H1 (cell line): ENCODE measurements around the gene RNASET2. TPM values are rescaled to one million over a fixed set of nuclear protein-coding genes. Genes with fewer than 3 reads are reported as not detected.
A peak's percentile ranks its signal among the peaks of the same experiment; 100 is the strongest.

Experiments used
- CTCF ChIA-PET: fragments of 300-600 bp; sonication (Branson Sonifier 250); formaldehyde crosslinking; loops from one replicate; lab custom pipeline; 2021; ENCODE audit not compliant: partially characterized antibody; lab: Charles Lee
- POLR2A ChIA-PET: fragments of 300-600 bp; sonication (Branson Sonifier 250); formaldehyde crosslinking; loops from one replicate; lab custom pipeline; 2021; ENCODE audit warnings: inconsistent platforms; ENCODE audit not compliant: partially characterized antibody; lab: Charles Lee
- DNase-seq, 2 experiments: peaks; one replicate each; pipeline versions ENCODE4 v3.0.0 to v3.0.0-alpha.2; 2010 to 2022; ENCODE audit warnings: low spot score in 2 of 2, low read depth in 1 of 2, mixed read lengths in 1 of 2
- FAIRE-seq: peaks from 2 replicates; lab custom pipeline; 2011; peaks lifted over from hg19 to GRCh38; lab: Jason Lieb, UNC
- H2AFZ ChIP-seq: 2 replicates; pipeline ENCODE4 v1.8.1; 2012; ENCODE audit warnings: low read length, inconsistent platforms
- H2AK5ac ChIP-seq: 2 replicates; pipeline ENCODE4 v1.6.1; 2013; ENCODE audit warnings: low read depth, low read length
- H2BK120ac ChIP-seq: replicated peaks from 2 replicates; pipeline ENCODE3; 2013; ENCODE audit warnings: low read depth, low read length, inconsistent platforms
- H2BK12ac ChIP-seq: 2 replicates; pipeline ENCODE4 v1.6.1; 2013; ENCODE audit warnings: low read depth, low read length
- H2BK15ac ChIP-seq: 2 replicates; pipeline ENCODE4 v1.6.1; 2013; ENCODE audit warnings: low read length
- H2BK20ac ChIP-seq: 2 replicates; pipeline ENCODE4 v1.6.1; 2013; ENCODE audit warnings: low read length
- H2BK5ac ChIP-seq: 2 replicates; pipeline ENCODE4 v1.6.1; 2013; ENCODE audit warnings: low read depth, low read length
- H3K14ac ChIP-seq: 2 replicates; pipeline ENCODE4 v1.6.1; 2013; ENCODE audit warnings: inconsistent platforms; ENCODE audit not compliant: insufficient read length
- H3K18ac ChIP-seq: 2 replicates; pipeline ENCODE4 v1.6.1; 2013; ENCODE audit warnings: low read length; ENCODE audit errors: extremely low read depth
- H3K23ac ChIP-seq: 2 replicates; pipeline ENCODE4 v1.6.1; 2013; ENCODE audit warnings: inconsistent platforms; ENCODE audit not compliant: insufficient read length
- H3K23me2 ChIP-seq: 2 replicates; pipeline ENCODE4 v1.6.1; 2013; ENCODE audit warnings: low read depth, low read length
- H3K27ac ChIP-seq: 2 replicates; pipeline ENCODE4 v1.6.1; 2011; ENCODE audit warnings: low read depth, low read length, inconsistent platforms
- H3K27me3 ChIP-seq, 4 experiments: replicated peaks in 1 of 4; 1 replicate in 1 of 4; 2 replicates in 3 of 4; pipeline versions ENCODE4 v1.6.1 to v1.8.1; 2011 to 2013; ENCODE audit warnings: low read length in 3 of 4, mild to moderate bottlenecking in 3 of 4, inconsistent platforms in 2 of 4, mixed read lengths in 2 of 4, moderate library complexity in 1 of 4; ENCODE audit not compliant: control insufficient read depth in 3 of 4, insufficient read depth in 3 of 4; ENCODE audit errors: extremely low read depth in 1 of 4
- H3K36me3 ChIP-seq, 4 experiments: 2 replicates each; pipeline versions ENCODE4 v1.6.1 to v1.8.1; 2011 to 2013; ENCODE audit warnings: mild to moderate bottlenecking in 4 of 4, low read length in 3 of 4, moderate library complexity in 2 of 4, control low read depth in 1 of 4, inconsistent platforms in 1 of 4; ENCODE audit not compliant: insufficient read depth in 4 of 4, control insufficient read depth in 2 of 4
- H3K4ac ChIP-seq: replicated peaks from 2 replicates; pipeline ENCODE3; 2013; ENCODE audit warnings: low read length, low read depth, mixed read lengths, inconsistent platforms; ENCODE audit not compliant: insufficient read length
- H3K4me1 ChIP-seq, 4 experiments: replicated peaks in 1 of 4; 1 replicate in 1 of 4; 2 replicates in 3 of 4; pipeline versions ENCODE4 v1.6.1 to v1.8.1; 2011 to 2013; ENCODE audit warnings: low read length in 3 of 4, inconsistent platforms in 2 of 4, mixed read lengths in 1 of 4; ENCODE audit not compliant: insufficient read depth in 4 of 4, control insufficient read depth in 3 of 4
- H3K4me2 ChIP-seq, 2 experiments: 2 replicates each; pipeline versions ENCODE4 v1.6.1 to v1.8.1; 2011 to 2013; ENCODE audit warnings: low read depth in 2 of 2, low read length in 2 of 2, control low read depth in 1 of 2, inconsistent platforms in 1 of 2, mild to moderate bottlenecking in 1 of 2; ENCODE audit not compliant: insufficient read depth in 1 of 2
- H3K4me3 ChIP-seq, 4 experiments: fragments of 200-600, 300-600 bp in 1 of 4; sonication (generic), shearing (Covaris generic), sonication (Bioruptor Twin) in 1 of 4; 2 replicates each; pipeline versions ENCODE4 v1.5.1 to v1.8.1; 2011 to 2016; ENCODE audit warnings: low read length in 4 of 4, low read depth in 3 of 4, control low read depth in 2 of 4, inconsistent platforms in 2 of 4, mild to moderate bottlenecking in 2 of 4, mixed read lengths in 1 of 4, moderate library complexity in 1 of 4; ENCODE audit not compliant: insufficient read depth in 2 of 4; ENCODE audit errors: extremely low read depth in 1 of 4
- H3K56ac ChIP-seq: replicated peaks from 2 replicates; pipeline ENCODE3; 2013; ENCODE audit warnings: low read depth, mild to moderate bottlenecking, mixed read lengths, low read length, inconsistent platforms; ENCODE audit not compliant: insufficient read length
- H3K79me1 ChIP-seq: 2 replicates; pipeline ENCODE4 v1.6.1; 2013; ENCODE audit warnings: low read depth, low read length, control low read depth
- H3K79me2 ChIP-seq, 2 experiments: 2 replicates each; pipeline versions ENCODE4 v1.6.1 to v1.8.1; 2012 to 2013; ENCODE audit warnings: low read length in 2 of 2, mild to moderate bottlenecking in 2 of 2, inconsistent platforms in 1 of 2; ENCODE audit not compliant: insufficient read depth in 2 of 2, control insufficient read depth in 1 of 2
- H3K9ac ChIP-seq, 4 experiments: replicated peaks in 1 of 4; 1 replicate in 1 of 4; 2 replicates in 3 of 4; pipeline versions ENCODE4 v1.6.1 to v1.8.1; 2011 to 2013; ENCODE audit warnings: low read depth in 3 of 4, low read length in 3 of 4, control low read depth in 2 of 4, mild to moderate bottlenecking in 2 of 4, moderate library complexity in 2 of 4, inconsistent platforms in 1 of 4; ENCODE audit errors: extremely low read depth in 1 of 4
- H3K9me3 ChIP-seq, 2 experiments: 2 replicates each; pipeline versions ENCODE4 v1.6.1 to v1.8.1; 2012 to 2013; ENCODE audit warnings: mild to moderate bottlenecking in 2 of 2, moderate library complexity in 2 of 2, control low read depth in 1 of 2, inconsistent platforms in 1 of 2, low read depth in 1 of 2, low read length in 1 of 2, mixed read lengths in 1 of 2; ENCODE audit not compliant: insufficient read depth in 2 of 2
- H4K20me1 ChIP-seq, 2 experiments: replicated peaks in 1 of 2; 2 replicates each; pipeline versions ENCODE3 to v1.8.1; 2011 to 2013; ENCODE audit warnings: inconsistent platforms in 2 of 2, low read length in 2 of 2, mild to moderate bottlenecking in 1 of 2; ENCODE audit not compliant: insufficient read depth in 2 of 2, control insufficient read depth in 1 of 2
- H4K5ac ChIP-seq: 2 replicates; pipeline ENCODE4 v1.6.1; 2013; ENCODE audit warnings: low read length, low read depth, mixed read lengths, inconsistent platforms; ENCODE audit not compliant: insufficient read length
- H4K8ac ChIP-seq: 2 replicates; pipeline ENCODE4 v1.8.0; 2013; ENCODE audit warnings: mild to moderate bottlenecking, moderate library complexity, low read length, inconsistent platforms; ENCODE audit not compliant: insufficient read depth; ENCODE audit errors: extremely low read depth
- H4K91ac ChIP-seq: replicated peaks from 2 replicates; pipeline ENCODE3; 2013; ENCODE audit warnings: low read length, mixed read lengths, inconsistent platforms; ENCODE audit not compliant: insufficient read length
- BCL11A ChIP-seq, 2 experiments: IDR thresholded peaks; one replicate each; pipeline ENCODE4 v1.6.1; 2011; ENCODE audit warnings: low read depth in 2 of 2, low read length in 2 of 2, mild to moderate bottlenecking in 2 of 2
- CBX5 ChIP-seq: fragments of 300-800, 300-1000 bp; sonication (generic); IDR thresholded peaks from 2 replicates; pipeline ENCODE4 v1.7.1; 2016; ENCODE audit warnings: antibody characterized with exemption, low read length, low read depth
- CBX8 ChIP-seq: fragments of 300-800, 300-1000 bp; sonication (generic); IDR thresholded peaks from 2 replicates; pipeline ENCODE4 v1.7.1; 2016; ENCODE audit warnings: low read depth, low read length, borderline replicate concordance
- CTBP2 ChIP-seq: IDR thresholded peaks from 2 replicates; pipeline ENCODE4 v1.7.0; 2011; ENCODE audit warnings: borderline replicate concordance, mild to moderate bottlenecking, moderate library complexity, mixed read lengths, low read length; ENCODE audit not compliant: insufficient read depth, insufficient read length
- FOSL1 ChIP-seq: IDR thresholded peaks from 2 replicates; pipeline ENCODE4 v1.6.1; 2011; ENCODE audit warnings: mild to moderate bottlenecking, low read depth, low read length, moderate library complexity; ENCODE audit not compliant: insufficient read depth
- KDM4A ChIP-seq: IDR thresholded peaks from one replicate; pipeline ENCODE4 v1.7.1; 2012; ENCODE audit warnings: low read depth, mild to moderate bottlenecking, moderate library complexity, low read length, inconsistent platforms; ENCODE audit not compliant: severe bottlenecking
- POLR2AphosphoS5 ChIP-seq: IDR thresholded peaks from 2 replicates; pipeline ENCODE4 v1.6.1; 2011; ENCODE audit warnings: low read depth, low read length
- RBBP5 ChIP-seq: IDR thresholded peaks from 2 replicates; pipeline ENCODE4 v1.7.1; 2012; ENCODE audit warnings: low read depth, mild to moderate bottlenecking, inconsistent platforms, low read length, moderate library complexity, borderline replicate concordance
- SP4 ChIP-seq: IDR thresholded peaks from 2 replicates; pipeline ENCODE4 v1.6.1; 2012; ENCODE audit warnings: low read length, inconsistent platforms
- TAF7 ChIP-seq: optimal IDR thresholded peaks from 2 replicates; pipeline ENCODE3; 2011; ENCODE audit warnings: low read depth, mild to moderate bottlenecking, inconsistent platforms, low read length, moderate library complexity, borderline replicate concordance
- TBP ChIP-seq: IDR thresholded peaks from 2 replicates; pipeline ENCODE4 v1.6.1; 2011; ENCODE audit warnings: low read depth, low read length, improper control_type of control experiment
- TEAD4 ChIP-seq: IDR thresholded peaks from 2 replicates; pipeline ENCODE4 v1.6.1; 2012; ENCODE audit warnings: low read depth, low read length, inconsistent platforms, mixed read lengths
- YY1 ChIP-seq: IDR thresholded peaks from 2 replicates; pipeline ENCODE4 v1.6.1; 2011; ENCODE audit warnings: low read depth, mild to moderate bottlenecking, low read length
- WGBS, 2 experiments: shearing (Covaris generic) in 1 of 2; methylation state at CpG; one replicate each; pipeline versions ENCODE4 v1.1.6 to v1.1.7; 2013 to 2015; ENCODE audit warnings: low lambda C conversion rate in 2 of 2, mixed read lengths in 2 of 2, inconsistent platforms in 1 of 2, low coverage in 1 of 2, missing lambda C conversion rate in 1 of 2; ENCODE audit not compliant: insufficient replicate concordance in 2 of 2, insufficient coverage in 1 of 2, insufficient read length in 1 of 2; ENCODE audit errors: extremely low coverage in 1 of 2, missing lambda C conversion rate in 1 of 2; 5-methylcytosine and 5-hydroxymethylcytosine counted together
- polyA plus RNA-seq, 7 experiments: library from polyadenylated mRNA; depleted of rRNA in 3 of 7; stranded (reverse) in 5 of 7; unstranded in 2 of 7; fragments of >200 nt in 5 of 7; fragments of 200-250 nt in 2 of 7; gene quantifications; 1 replicate in 5 of 7; 2 replicates in 1 of 7; 4 replicates in 1 of 7; pipeline versions ENCODE4 v1.2.1 to v1.2.3, GENCODE V29; 2011 to 2013; ENCODE audit warnings: missing spikeins in 2 of 7, mixed read lengths in 2 of 7
- total RNA-seq: library from RNA; stranded (reverse); fragmentation: NEBNext Ultra II Directional; extraction: Animal tissue kit (Norgen Biotek cat#: 25700); gene quantifications from 2 replicates; pipeline ENCODE4 v1.2.1, GENCODE V29; 2021

Gene RNASET2
- total and polyA plus RNA-seq, 2 of the 8 experiments (the other 6 are each of a cell fraction or from before 2014, with no cell fraction given), result 15.7 to 22.9 TPM

DNA sequence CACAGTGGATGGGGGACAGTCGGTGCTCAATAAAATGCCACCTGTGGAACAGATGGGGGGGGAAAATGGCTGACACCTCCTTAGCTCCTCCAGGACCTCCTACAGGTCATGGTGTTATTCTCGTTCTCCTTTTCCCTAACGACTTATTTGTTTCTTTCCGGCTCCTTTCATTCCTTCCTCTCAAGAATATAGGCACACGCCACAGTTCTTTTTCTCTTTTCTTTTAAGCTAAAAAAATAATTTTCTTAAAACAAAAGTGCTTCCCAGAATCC is 1.4 kb upstream of the RNASET2 start:
- no peak overlapping the region for H3K4ac ChIP-seq
- H3K23ac ChIP-seq, result no peak overlapping the region
- no peak overlapping the region for H2AK5ac ChIP-seq
- 65% methylated on average over 5 of the region's 5 CpGs; no CpG with 5 or more reads in 1 of the 2 experiments for WGBS, 2 experiments
- H3K9ac ChIP-seq, result no peak overlapping the region
- TF ChIP-seq TAF7, result peak; percentile 45
- no peak for TF ChIP-seq FOSL1
- TF ChIP-seq CBX8, result no peak
- no peak for TF ChIP-seq RBBP5
- TF ChIP-seq TEAD4, result no peak
- no peak for TF ChIP-seq CBX5
- no peak for TF ChIP-seq CTBP2
- no peak for TF ChIP-seq BCL11A (IDR thresholded peaks at IDR 0.05; ENCODE audit: low read depth in 2 of 2, low read length in 2 of 2)
- TF ChIP-seq KDM4A, result no peak
- peak; percentile 29; the same call in 1 of the 2 replicates for TF ChIP-seq POLR2AphosphoS5
- peak; percentile 64; the same call in 1 of the 2 replicates for TF ChIP-seq YY1
- TF ChIP-seq SP4, result no peak
- TF ChIP-seq TBP, result peak; percentile 49; the same call in 1 of the 2 replicates
- FAIRE-seq, result no peak
- peak overlapping the region; percentile 90 to 93; a peak in 2 of 4 replicates for H3K4me2 ChIP-seq
- no peak overlapping the region for H2BK5ac ChIP-seq
- H3K18ac ChIP-seq, result no peak overlapping the region; the same call in 1 of the 2 replicates
- no peaks in the 10 kb centered on the region; a peak in 1 of 4 replicates for H3K79me2 ChIP-seq
- H3K36me3 ChIP-seq, result no peaks in the 10 kb centered on the region
- H3K9me3 ChIP-seq, result peaks cover 0 to 3% of the 10 kb centered on the region in 2 experiments; a peak in 1 of 4 replicates
- no peaks in the 10 kb centered on the region; the same call in 1 of the 2 replicates for H3K79me1 ChIP-seq
- H2BK12ac ChIP-seq, result no peak overlapping the region
- no peak overlapping the region for H4K5ac ChIP-seq
- peaks cover 0 to 2% of the 10 kb centered on the region in 2 experiments for H4K20me1 ChIP-seq
- no peak overlapping the region for H3K56ac ChIP-seq
- H3K27ac ChIP-seq, result no peak overlapping the region
- no peak overlapping the region for H3K14ac ChIP-seq
- no peak overlapping the region for H2AFZ ChIP-seq
- no peak overlapping the region for H2BK120ac ChIP-seq
- H4K8ac ChIP-seq, result no peak overlapping the region
- ChIA-PET CTCF (interaction anchor here (1.0 to 2.5 kb wide), 4 partner anchors 9 to 245 kb away, joined by 4 to 15 read pairs (median 6); no protein-coding TSS in a partner anchor), POLR2A (interaction anchor here (1.4 to 1.6 kb wide), 3 partner anchors 9 to 31 kb away, joined by 4 to 5 read pairs (median 4); no protein-coding TSS in a partner anchor)
- peaks cover 17% of the 10 kb centered on the region; the same call in 1 of the 2 replicates for H3K23me2 ChIP-seq
- peak overlapping the region in 1 of 4 experiments; percentile 83; a peak in 1 of 8 replicates for H3K4me3 ChIP-seq
- H3K4me1 ChIP-seq, result peaks cover 2 to 12% (median 5%) of the 10 kb centered on the region in 4 experiments; a peak in 6 of 7 replicates
- H2BK15ac ChIP-seq, result no peak overlapping the region
- no peak overlapping the region for H4K91ac ChIP-seq
- DNase-seq, result no peak
- no peak overlapping the region for H2BK20ac ChIP-seq
- peaks cover 0 to 6% (median 0%) of the 10 kb centered on the region in 4 experiments; a peak in 3 of 7 replicates for H3K27me3 ChIP-seq
